Heart left ventricle (tissue), 16 donors: ENCODE data around the gene RBPMS2. TPM values are rescaled to one million over a fixed set of nuclear protein-coding genes. Genes with fewer than 3 reads are reported as not detected.

Source experiments
- ATAC-seq, 4 donors: fragments of 200-7000 bp; cut with Tn5 transposase; one replicate each; pipeline ENCODE4 v1.9.1; 2020 to 2022; ENCODE audit warnings: moderate library complexity in 4 of 4, mild to moderate bottlenecking in 3 of 4, moderate number of reproducible peaks in 1 of 4
- DNase-seq, 5 donors: peaks; one replicate each; pipeline ENCODE4 v3.0.0-alpha.2; 2020
- H3K27ac ChIP-seq, 12 donors: fragments of 200-600 bp; sonication (generic) in 4 of 12; one replicate each; pipeline versions ENCODE4 v1.5.0 to v1.8.0; 2016 to 2022; ENCODE audit warnings: mild to moderate bottlenecking in 2 of 12
- H3K27me3 ChIP-seq, 9 donors: fragments of 200-600 bp; sonication (generic) in 2 of 9; one replicate each; pipeline versions ENCODE4 v1.5.1 to v1.8.0; 2016 to 2022; ENCODE audit warnings: mild to moderate bottlenecking in 3 of 9
- H3K36me3 ChIP-seq, 9 donors: fragments of 200-600 bp; sonication (generic) in 2 of 9; one replicate each; pipeline versions ENCODE4 v1.5.0 to v1.8.0; 2018 to 2022; ENCODE audit warnings: mild to moderate bottlenecking in 2 of 9
- H3K4me1 ChIP-seq, 12 donors: fragments of 200-600 bp; sonication (generic) in 4 of 12; one replicate each; pipeline versions ENCODE4 v1.5.0 to v1.8.0; 2016 to 2022; ENCODE audit warnings: mild to moderate bottlenecking in 3 of 12
- H3K4me3 ChIP-seq, 12 donors: fragments of 200-600 bp; sonication (generic) in 4 of 12; one replicate each; pipeline versions ENCODE4 v1.5.0 to v1.8.0; 2017 to 2022; ENCODE audit warnings: mild to moderate bottlenecking in 9 of 12, moderate library complexity in 4 of 12
- H3K9me3 ChIP-seq, 12 donors: fragments of 200-600 bp; sonication (generic) in 4 of 12; one replicate each; pipeline versions ENCODE4 v1.5.0 to v1.8.0; 2016 to 2022; ENCODE audit warnings: mild to moderate bottlenecking in 1 of 12
- CTCF ChIP-seq, 12 donors: fragments of 200-600 bp; sonication (generic) in 4 of 12; IDR thresholded peaks; one replicate each; pipeline versions ENCODE4 v1.5.0 to v1.8.0; 2018 to 2022; ENCODE audit warnings: antibody characterized with exemption in 12 of 12, mild to moderate bottlenecking in 5 of 12
- POLR2A ChIP-seq, 2 donors: fragments of 450-650 bp; IDR thresholded peaks; one replicate each; pipeline ENCODE4 v1.6.1; 2017; ENCODE audit warnings: antibody characterized with exemption in 2 of 2, mild to moderate bottlenecking in 2 of 2, moderate library complexity in 2 of 2
- WGBS, 4 donors: extraction: QIAGEN DNeasy Blood & Tissue Kit in 2 of 4; methylation state at CpG; one replicate each; pipeline versions ENCODE4 v1.1.5 to v1.1.7; 2013 to 2018; 5-methylcytosine and 5-hydroxymethylcytosine counted together
- intact Hi-C, 10 donors: fragments of 100-400 bp; cut with DNase I; formaldehyde crosslinking; loops; one replicate each; pipeline versions ENCODE4 v1.11.1 to v1.14.2; 2022
- polyA plus RNA-seq, 2 donors: library from polyadenylated mRNA; stranded (reverse); fragments of 200-250 nt; gene quantifications; one replicate each; pipeline ENCODE4 v1.2.3, GENCODE V29; 2013
- total RNA-seq, 9 donors: library from RNA; depleted of rRNA in 2 of 9; stranded (reverse); fragments of >200 nt in 2 of 9; fragmentation: NEBNext Ultra II Directional in 3 of 9; extraction: Animal tissue kit (Norgen Biotek cat#: 25700) in 3 of 9; gene quantifications; one replicate each; pipeline versions ENCODE4 v1.1.0 to v1.2.4, GENCODE V29; 2016 to 2023
- donor health status: ischemic (EF 13 %, LVEDD 7.1; RV severe dilation, severe dysfunction).
- donor health status: healthy with polysubstance abuse.
- donor health status: DM: no; HTN: yes; CAD: no.
- donor health status: DM: no; HTN: no; CAD: no.
- donor health status: ischemic (EF 25% LVEDD 6.9; RV normal size, moderate dysfunction).
- donor health status: ischemic (EF 25% LVEDD 5.7; RV mildly dilated, moderate dysfunction).
- donor health status: healthy.
- donor health status: DM: yes; HTN: yes; CAD: no.
- donor health status: ischemic (EF 35%, LVEDD 5.7; RV mildly dilated, moderate dysfunction).
- donor health status: nonischemic (EF 11% LVEDD 7.7; RV severe dilation, severe dysfunction).
- donor health status: DM: yes; HTN: yes; CAD: no.
- donor health status: PGD.
- donor health status: ischemic (EF 29% LVEDD 5.4; RV normal size, mild dysfunction).
- donor health status: nonischemic (EF 23%, LVEDD 6.1; RV moderate dilation, normal function).

Gene RBPMS2
- total and polyA plus RNA-seq, 11 donors, result 49.8 to 530 (median 202) TPM

- WGBS, 4 donors, result 79 to 96% (median 91%) methylated on average over 3 of the region's 3 CpGs
- no peak for ATAC-seq
These were observed 16.9 kb upstream of the RBPMS2 start for GRCh38 chr15:64792282-64792681.

GRCh38 chr15:64791401-64791800 lies 16.0 kb upstream of the RBPMS2 start:
- 23 to 37% (median 32%) methylated on average over 4 of the region's 4 CpGs for WGBS, 4 donors

More at GRCh38 chr15:64792282-64792681, 16.9 kb upstream of the RBPMS2 start:
- Histone ChIP-seq H3K36me3 (no peaks in the 10 kb centered on the region), H3K4me3 (no peak overlapping the region), H3K9me3 (no peaks in the 10 kb centered on the region), H3K27me3 (no peaks in the 10 kb centered on the region), H3K4me1 (no peaks in the 10 kb centered on the region), H3K27ac (no peak overlapping the region)
- TF ChIP-seq POLR2A (IDR thresholded peaks at IDR 0.05) (no peak), CTCF (IDR thresholded peaks at IDR 0.05) (no peak)
- no peak for DNase-seq
- intact Hi-C loops, result no loop called here

GRCh38 chr15:64783796-64784195 lies 8.4 kb upstream of the RBPMS2 start:
- peaks cover 0 to 5% (median 0%) of the 10 kb centered on the region in 12 donors for H3K4me1 ChIP-seq
- no peak for DNase-seq
- 81 to 89% (median 87%) methylated on average over 4 of the region's 4 CpGs for WGBS, 4 donors
- H3K36me3 ChIP-seq, result no peaks in the 10 kb centered on the region
- no peaks in the 10 kb centered on the region for H3K27me3 ChIP-seq
- no peak overlapping the region for H3K27ac ChIP-seq
- H3K9me3 ChIP-seq, result no peaks in the 10 kb centered on the region
- intact Hi-C loops, result no loop called here
- TF ChIP-seq POLR2A (IDR thresholded peaks at IDR 0.05), result no peak
- TF ChIP-seq CTCF (IDR thresholded peaks at IDR 0.05), result no peak
- no peak overlapping the region for H3K4me3 ChIP-seq
- peak in 2 of 4 donors; percentile 49 to 56 for ATAC-seq

More at GRCh38 chr15:64791401-64791800, 16.0 kb upstream of the RBPMS2 start:
- H3K4me1 ChIP-seq, result peaks cover 0 to 5% (median 0%) of the 10 kb centered on the region in 12 donors
- no peak for DNase-seq
- intact Hi-C loops, result no loop called here
- TF ChIP-seq POLR2A (IDR thresholded peaks at IDR 0.05) (no peak), CTCF (IDR thresholded peaks at IDR 0.05) (no peak)
- H3K4me3 ChIP-seq, result no peak overlapping the region
- no peak overlapping the region for H3K27ac ChIP-seq
- ATAC-seq, result no peak
- no peaks in the 10 kb centered on the region for H3K9me3 ChIP-seq
- no peaks in the 10 kb centered on the region for H3K27me3 ChIP-seq
- no peaks in the 10 kb centered on the region for H3K36me3 ChIP-seq

GRCh38 chr15:64782751-64783150 lies 7.4 kb upstream of the RBPMS2 start:
- ATAC-seq, result no peak
- no peak for TF ChIP-seq CTCF (IDR thresholded peaks at IDR 0.05)
- no peak for TF ChIP-seq POLR2A (IDR thresholded peaks at IDR 0.05)
- no peak overlapping the region for H3K4me3 ChIP-seq
- peaks cover 0 to 5% (median 0%) of the 10 kb centered on the region in 12 donors for H3K4me1 ChIP-seq
- H3K27ac ChIP-seq, result no peak overlapping the region
- DNase-seq, result no peak
- WGBS, 4 donors, result 59 to 85% (median 75%) methylated on average over 5 of the region's 5 CpGs
- intact Hi-C loops, result no loop called here
- no peaks in the 10 kb centered on the region for H3K27me3 ChIP-seq
- H3K36me3 ChIP-seq, result no peaks in the 10 kb centered on the region
- H3K9me3 ChIP-seq, result no peaks in the 10 kb centered on the region
